Gastrocnemius medialis (tissue), 4 donors: ENCODE data around the gene ANKS4B. TPM values are rescaled to one million over a fixed set of nuclear protein-coding genes. Genes with fewer than 3 reads are reported as not detected.

ENCODE experiments used
- ATAC-seq, 2 donors: fragments of 150-250 bp; one replicate each; pipeline ENCODE4 v1.9.1; 2016
- DNase-seq, 2 donors: peaks; one replicate each; pipeline ENCODE4 v3.0.0-alpha.2; 2019
- H3K27ac ChIP-seq, 4 donors: fragments of 200-600 bp; sonication (generic); 1 replicate in 1 of 4; 2 replicates in 3 of 4; pipeline ENCODE4 v1.5.1; 2016 to 2018; ENCODE audit warnings: mild to moderate bottlenecking in 2 of 4, moderate library complexity in 1 of 4
- H3K27me3 ChIP-seq, 3 donors: fragments of 200-600 bp; sonication (generic) in 2 of 3; 1 replicate in 1 of 3; 2 replicates in 2 of 3; pipeline versions ENCODE4 v1.5.1 to v1.6.0; 2016 to 2019; ENCODE audit warnings: mild to moderate bottlenecking in 1 of 3, moderate library complexity in 1 of 3
- H3K36me3 ChIP-seq, 2 donors: fragments of 200-600 bp; sonication (generic) in 1 of 2; one replicate each; pipeline ENCODE4 v1.5.1; 2017 to 2018
- H3K4me1 ChIP-seq, 2 donors: fragments of 200-600 bp; sonication (generic) in 1 of 2; one replicate each; pipeline ENCODE4 v1.5.1; 2016 to 2017; ENCODE audit warnings: mild to moderate bottlenecking in 2 of 2
- H3K4me3 ChIP-seq, 4 donors: fragments of 200-600 bp; sonication (generic) in 3 of 4; 1 replicate in 1 of 4; 2 replicates in 3 of 4; pipeline ENCODE4 v1.5.1; 2016 to 2019; ENCODE audit warnings: mild to moderate bottlenecking in 2 of 4
- H3K9me3 ChIP-seq, 3 donors: fragments of 200-600 bp; sonication (generic) in 2 of 3; 1 replicate in 1 of 3; 2 replicates in 2 of 3; pipeline ENCODE4 v1.5.1; 2016 to 2019
- POLR2A ChIP-seq, 2 donors: fragments of 450-650 bp; IDR thresholded peaks; one replicate each; pipeline ENCODE4 v1.6.1; 2017; ENCODE audit warnings: antibody characterized with exemption in 2 of 2, mild to moderate bottlenecking in 2 of 2, moderate library complexity in 2 of 2
- in situ Hi-C, 4 donors: fragments of 200-750 bp; cut with MboI; loops; one replicate each; pipeline versions ENCODE4 v1.15.0 to v1.8.0; 2017; ENCODE audit warnings: low sequenced_read_pairs in 4 of 4
- intact Hi-C: fragments of 100-400 bp; cut with DNase I; formaldehyde crosslinking; loops from one replicate; pipeline ENCODE4 v1.15.1; 2023; ENCODE audit warnings: low total_unique reads
- total RNA-seq, 4 donors: library from RNA; depleted of rRNA; stranded (reverse); fragments of >200 nt; gene quantifications; one replicate each; pipeline versions ENCODE4 v1.1.0 to v1.2.3, GENCODE V29; 2016
- TF ChIP-seq, protein P1 (sequence below), 5 experiments: fragments of 450-650 bp in 3 of 5; fragments of 200-600 bp in 2 of 5; sonication (generic) in 2 of 5; IDR thresholded peaks in 4 of 5; conservative IDR thresholded peaks in 1 of 5; 1 replicate in 4 of 5; 2 replicates in 1 of 5; pipeline ENCODE4 v1.5.1; 2016 to 2019; ENCODE audit warnings: antibody characterized with exemption in 5 of 5, mild to moderate bottlenecking in 3 of 5, moderate library complexity in 3 of 5

The ANKS4B gene
- total RNA-seq, 4 donors from 2014 or later: 0.04 to 0.10 TPM; not detected in 2

DNA sequence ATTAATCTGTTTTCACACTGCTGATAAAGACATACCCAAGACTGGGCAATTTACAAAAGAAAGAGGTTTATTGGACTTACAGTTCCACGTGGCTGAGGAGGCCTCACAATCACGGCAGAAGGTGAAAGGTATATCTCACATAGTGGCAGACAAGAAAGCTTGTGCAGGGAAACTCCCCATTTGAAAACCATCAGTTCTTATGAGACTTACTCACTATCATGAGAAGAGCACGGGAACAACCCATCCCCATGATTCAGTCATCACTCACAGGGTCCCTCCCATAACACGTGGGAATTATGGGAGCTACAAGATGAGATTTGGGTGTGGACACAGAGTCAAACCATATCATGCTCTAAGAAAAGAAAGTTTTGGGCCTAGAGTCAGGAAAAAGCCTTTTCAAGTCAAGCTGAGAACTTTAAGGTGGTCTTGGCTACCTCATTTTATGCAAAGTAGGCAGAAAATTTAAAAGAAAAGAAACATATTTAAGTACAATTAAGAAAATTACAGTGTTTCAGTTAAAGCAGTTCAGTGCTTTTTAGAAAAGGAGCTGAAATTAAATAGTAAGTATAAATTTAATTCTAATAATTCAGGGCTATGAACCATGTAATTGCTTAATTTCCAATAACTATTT, 69.5 kb downstream of the ANKS4B start:
- DNase-seq (no peak), ATAC-seq (no peak)
- no peaks in the 10 kb centered on the region for H3K36me3 ChIP-seq
- intact Hi-C loops (no loop called here), in situ Hi-C loops (no loop called here)
- peak in 1 of 2 donors; percentile 10 for TF ChIP-seq POLR2A (IDR thresholded peaks at IDR 0.05)
- TF ChIP-seq, protein P1, sequence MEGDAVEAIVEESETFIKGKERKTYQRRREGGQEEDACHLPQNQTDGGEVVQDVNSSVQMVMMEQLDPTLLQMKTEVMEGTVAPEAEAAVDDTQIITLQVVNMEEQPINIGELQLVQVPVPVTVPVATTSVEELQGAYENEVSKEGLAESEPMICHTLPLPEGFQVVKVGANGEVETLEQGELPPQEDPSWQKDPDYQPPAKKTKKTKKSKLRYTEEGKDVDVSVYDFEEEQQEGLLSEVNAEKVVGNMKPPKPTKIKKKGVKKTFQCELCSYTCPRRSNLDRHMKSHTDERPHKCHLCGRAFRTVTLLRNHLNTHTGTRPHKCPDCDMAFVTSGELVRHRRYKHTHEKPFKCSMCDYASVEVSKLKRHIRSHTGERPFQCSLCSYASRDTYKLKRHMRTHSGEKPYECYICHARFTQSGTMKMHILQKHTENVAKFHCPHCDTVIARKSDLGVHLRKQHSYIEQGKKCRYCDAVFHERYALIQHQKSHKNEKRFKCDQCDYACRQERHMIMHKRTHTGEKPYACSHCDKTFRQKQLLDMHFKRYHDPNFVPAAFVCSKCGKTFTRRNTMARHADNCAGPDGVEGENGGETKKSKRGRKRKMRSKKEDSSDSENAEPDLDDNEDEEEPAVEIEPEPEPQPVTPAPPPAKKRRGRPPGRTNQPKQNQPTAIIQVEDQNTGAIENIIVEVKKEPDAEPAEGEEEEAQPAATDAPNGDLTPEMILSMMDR (IDR thresholded peaks at IDR 0.05 in 4 of 5, conservative IDR thresholded peaks at IDR 0.05 in 1 of 5): no peak
- H3K4me3 ChIP-seq: no peak overlapping the region
- no peaks in the 10 kb centered on the region for H3K4me1 ChIP-seq
- no peak overlapping the region for H3K27ac ChIP-seq
- peaks cover 0 to 5% (median 0%) of the 10 kb centered on the region in 3 donors for H3K27me3 ChIP-seq
- H3K9me3 ChIP-seq: no peaks in the 10 kb centered on the region

Other genes with a start within 250 kb of the ANKS4B start
- under 1 TPM; 0.02 to 0.47 (median 0.21) TPM for gene DNAH3, start 82.9 kb upstream of the ANKS4B start, total RNA-seq
- 10 to 100 TPM; 19.4 to 70.0 (median 34.3) TPM for gene LDAF1, start 75.0 kb upstream of the ANKS4B start, total RNA-seq
- gene ZP2, start 22.1 kb upstream of the ANKS4B start, total RNA-seq: not detected
- gene CRYM, start 44.6 kb downstream of the ANKS4B start, total RNA-seq: not detected